CD4-positive, alpha-beta T cell treated with Interleukin-15 for 1 hour (primary cell): Measurements from ENCODE around the gene CAMTA1.
"Not testable (repeated sequence)": the region's sequence is repeated elsewhere in the genome, so short reads cannot be mapped to it uniquely, and the experiment has no call there.

Source experiments
- DNase-seq: peaks from one replicate; pipeline ENCODE4 v3.0.0-alpha.2; 2020

The CAMTA1 gene

GRCh38 chr1:7127322-7128075, 342.2 kb downstream of the CAMTA1 start:
- no peak for DNase-seq

DNA sequence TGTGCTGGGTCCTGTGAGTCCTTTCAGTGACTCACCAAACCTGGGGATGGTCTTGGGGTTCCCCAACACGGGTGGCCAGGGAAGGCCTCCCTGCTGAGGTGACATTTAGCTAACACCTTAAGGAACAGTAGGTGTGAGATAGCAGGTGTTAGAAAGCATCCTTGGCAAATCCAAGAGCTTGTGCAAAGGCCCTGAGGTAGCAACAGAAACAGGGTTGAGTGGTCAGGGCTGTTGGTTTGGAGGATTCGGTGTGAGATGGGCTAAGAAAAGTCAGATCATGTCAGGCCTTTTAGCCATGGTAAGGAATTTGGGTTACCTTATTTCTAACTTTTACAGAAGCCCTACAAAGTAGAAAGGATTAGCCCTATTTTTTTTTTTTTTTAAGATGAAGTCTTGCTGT, 343.0 kb downstream of the CAMTA1 start:
- DNase-seq: no peak

- no peak for DNase-seq
These were observed 344.9 kb downstream of the CAMTA1 start for GRCh38 chr1:7130127-7130526.

- no peak for DNase-seq
These were observed 350.2 kb downstream of the CAMTA1 start for GRCh38 chr1:7135493-7135892.

- no peak for DNase-seq
These were observed 351.1 kb downstream of the CAMTA1 start for GRCh38 chr1:7136166-7136953.

DNA sequence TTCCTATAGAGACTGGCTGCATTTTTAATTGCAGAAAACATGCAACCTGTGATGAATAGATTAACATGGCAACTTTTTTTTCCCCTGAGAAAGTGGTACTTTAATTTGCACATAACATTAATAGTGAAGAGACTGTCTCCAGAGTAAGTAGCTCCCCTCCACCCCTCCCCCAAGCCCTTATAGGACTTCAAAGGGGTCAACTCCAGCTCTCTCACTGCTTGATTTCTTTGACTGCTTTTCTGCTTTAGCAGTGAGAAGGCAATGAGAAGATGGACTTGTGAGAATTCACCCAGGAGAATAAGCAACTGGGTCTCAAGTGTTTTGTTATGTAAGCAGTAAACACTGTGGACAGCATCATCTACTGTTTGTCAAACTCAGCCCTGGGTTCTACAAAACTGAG, 355.0 kb downstream of the CAMTA1 start:
- no peak for DNase-seq

GRCh38 chr1:7145947-7146346, 360.7 kb downstream of the CAMTA1 start:
- no peak for DNase-seq

- no peak for DNase-seq
These were observed 361.5 kb downstream of the CAMTA1 start for GRCh38 chr1:7146710-7147109.

- not testable (repeated sequence) for DNase-seq
These were observed 362.5 kb downstream of the CAMTA1 start for GRCh38 chr1:7147581-7148282.

DNA sequence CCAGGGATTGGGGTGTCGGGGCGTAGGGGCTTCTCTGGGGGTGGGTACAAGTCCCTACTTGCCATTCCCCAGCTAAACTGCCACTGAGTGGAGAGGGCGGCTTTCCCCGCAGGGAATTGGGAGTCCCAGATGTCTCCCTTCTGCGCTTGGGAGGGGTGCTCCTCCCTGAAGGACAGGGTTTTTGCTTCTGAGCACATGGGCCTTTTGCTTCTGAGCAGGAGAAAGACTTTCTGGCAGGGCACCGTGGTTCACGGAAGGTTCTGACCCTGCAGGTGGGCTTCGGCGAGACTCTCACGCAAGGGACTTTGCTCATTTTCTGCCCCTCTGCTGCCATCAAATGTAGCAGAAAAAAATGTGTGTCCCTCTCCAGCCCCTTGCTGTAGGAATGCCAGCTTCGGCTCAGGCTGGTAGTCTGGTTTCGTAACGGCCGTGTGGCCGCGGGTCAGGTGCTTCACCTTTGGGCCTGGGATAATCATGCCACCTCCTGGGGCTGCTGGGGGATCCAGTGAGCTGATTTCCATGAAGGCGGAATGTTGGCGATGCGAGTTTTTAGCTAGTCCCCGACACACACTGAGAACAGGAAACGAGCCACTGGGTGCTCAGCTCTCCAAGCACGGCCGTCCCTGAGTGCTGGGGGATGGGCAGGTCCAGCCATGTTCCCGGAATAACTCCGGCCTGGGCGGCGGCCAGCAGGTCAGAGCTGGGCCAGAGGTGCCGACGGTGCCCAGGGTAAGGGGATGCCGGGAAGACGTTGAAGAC, 364.0 kb downstream of the CAMTA1 start:
- DNase-seq: no peak

DNA sequence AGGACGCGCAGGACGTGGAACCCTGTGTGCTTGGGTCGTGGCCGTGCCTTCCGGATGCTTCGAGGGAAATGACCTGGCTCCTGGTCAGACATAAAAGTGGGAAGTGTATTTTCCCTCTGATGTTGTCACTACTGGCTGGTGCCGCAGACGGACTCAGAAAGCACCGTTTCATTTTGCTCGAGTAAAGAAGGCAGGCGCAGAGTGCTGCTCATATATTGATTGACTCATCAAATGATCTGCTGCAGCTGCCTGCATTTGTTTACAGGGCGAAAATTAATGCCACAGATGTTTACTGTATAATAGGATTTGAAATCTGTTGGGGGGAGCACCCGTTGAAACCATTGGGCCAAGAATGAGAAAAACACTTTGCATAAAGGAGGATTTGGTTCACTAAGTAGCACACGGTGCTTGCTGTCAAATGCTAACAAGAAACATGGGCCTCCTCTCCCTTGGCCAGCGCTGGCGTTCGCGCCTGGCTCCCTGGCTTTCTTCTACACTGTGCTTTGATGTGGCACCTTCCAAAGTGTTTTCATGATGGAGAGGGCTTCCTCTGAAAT, 365.5 kb downstream of the CAMTA1 start:
- DNase-seq: no peak

DNA sequence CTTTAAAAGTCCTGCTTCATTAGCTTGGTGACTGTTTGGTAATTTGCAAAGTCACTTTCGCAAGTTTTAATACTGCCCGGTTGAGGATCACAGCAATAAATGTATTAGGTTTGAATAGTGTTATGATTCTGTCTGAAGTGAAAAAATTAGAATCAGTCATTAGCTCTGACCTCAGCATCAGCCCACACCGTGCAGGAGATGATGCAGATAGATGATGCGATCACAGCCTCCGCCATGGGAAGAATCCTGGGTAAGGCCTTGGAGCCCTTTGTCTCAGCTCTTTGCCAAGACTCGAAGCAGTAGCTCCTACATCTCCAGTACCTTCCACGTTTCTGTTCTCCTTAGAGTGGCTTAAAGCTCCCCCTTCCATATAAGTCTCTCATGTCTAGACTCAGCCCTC, 366.7 kb downstream of the CAMTA1 start:
- DNase-seq: no peak

- no peak for DNase-seq
These were observed 367.4 kb downstream of the CAMTA1 start for GRCh38 chr1:7152655-7153054.

DNA sequence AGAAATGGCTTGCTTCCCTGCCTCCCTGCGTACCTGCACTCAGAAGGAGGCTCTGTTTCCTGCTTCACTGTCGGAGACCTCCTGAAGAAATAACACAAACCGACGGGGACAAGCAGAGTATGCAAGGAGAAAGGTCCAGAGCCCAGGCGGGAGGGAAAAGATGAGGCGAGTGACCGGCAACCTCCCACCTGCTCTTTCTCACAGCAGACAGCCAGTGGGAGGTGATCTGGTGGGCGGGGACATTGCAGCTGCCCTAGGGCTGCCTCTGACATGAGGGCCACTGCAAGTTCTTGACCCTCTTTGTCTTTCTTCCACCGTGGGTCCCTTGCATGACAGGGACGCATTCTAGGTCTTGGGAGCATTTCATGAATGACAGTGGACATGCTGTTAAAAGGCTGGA, 368.2 kb downstream of the CAMTA1 start:
- no peak for DNase-seq

- DNase-seq: no peak
These were observed 374.0 kb downstream of the CAMTA1 start for GRCh38 chr1:7159116-7159781.

GRCh38 chr1:7168554-7168953, 383.3 kb downstream of the CAMTA1 start:
- not testable (repeated sequence) for DNase-seq

- no peak for DNase-seq
These were observed 385.9 kb downstream of the CAMTA1 start for GRCh38 chr1:7171168-7171567.

GRCh38 chr1:7171574-7171973, 386.3 kb downstream of the CAMTA1 start:
- DNase-seq: no peak

GRCh38 chr1:7172804-7173203, 387.6 kb downstream of the CAMTA1 start:
- no peak for DNase-seq

GRCh38 chr1:7174561-7174960, 389.3 kb downstream of the CAMTA1 start:
- no peak for DNase-seq

DNA sequence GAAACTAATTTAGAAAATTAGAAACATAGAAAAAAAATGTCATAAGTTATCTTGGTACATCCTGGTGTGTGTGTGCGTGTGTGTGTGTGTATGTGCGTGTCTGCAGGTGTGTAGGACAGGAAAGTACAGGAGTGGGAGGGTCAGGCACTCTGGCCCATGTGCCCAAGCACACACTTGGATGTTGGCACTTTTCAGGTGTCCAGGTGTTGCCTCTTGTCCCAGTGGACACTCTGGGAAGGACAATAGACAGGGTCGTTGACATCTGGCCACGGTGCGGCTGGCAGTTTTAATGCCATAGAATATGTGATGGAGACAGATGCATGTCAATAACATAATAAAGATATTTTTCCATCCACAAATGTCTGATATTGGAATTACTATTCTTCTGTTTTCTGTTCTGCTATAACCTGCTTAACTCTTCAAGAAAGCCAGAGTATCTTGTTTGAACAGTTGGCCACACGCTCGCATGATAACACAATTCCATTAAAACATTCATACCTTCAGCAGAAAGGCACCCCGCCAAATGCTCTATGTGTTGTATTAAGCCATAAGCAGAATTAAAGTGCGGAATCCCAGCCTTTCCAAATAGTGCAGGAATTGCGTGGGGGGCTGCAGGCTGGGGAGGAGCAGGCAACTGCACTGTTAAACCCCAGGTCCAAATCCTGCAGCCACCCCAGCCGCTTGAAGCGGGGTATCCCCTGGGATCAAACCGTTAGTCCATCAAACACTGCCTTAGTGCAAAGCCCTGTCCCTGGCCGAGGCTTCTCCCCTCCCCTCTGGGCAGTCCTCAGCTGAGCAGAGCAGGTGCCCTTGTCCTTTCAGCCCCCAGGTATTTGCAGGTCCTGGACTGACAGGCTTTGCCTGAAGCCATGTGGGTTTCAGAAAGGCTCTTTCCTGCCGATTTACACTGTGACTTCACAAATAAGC, 390.0 kb downstream of the CAMTA1 start:
- DNase-seq: no peak
